PFSK-1 (cell line): ENCODE results near the gene IST1.

Experiments
- FOXP2 ChIP-seq: optimal IDR thresholded peaks from 2 replicates; pipeline ENCODE3; 2011; ENCODE audit warnings: borderline replicate concordance, control low read depth, inconsistent platforms; ENCODE audit not compliant: insufficient read depth; ENCODE audit errors: extremely low read length, extremely low read depth
- POLR2AphosphoS5 ChIP-seq: IDR thresholded peaks from 2 replicates; pipeline ENCODE4 v1.6.1; 2012; ENCODE audit warnings: low read depth, mild to moderate bottlenecking, control low read depth, low read length, moderate library complexity
- SIN3A ChIP-seq: IDR thresholded peaks from 2 replicates; pipeline ENCODE4 v1.6.1; 2012; ENCODE audit warnings: mild to moderate bottlenecking, low read length, moderate library complexity, borderline replicate concordance; ENCODE audit not compliant: insufficient read depth
- TAF1 ChIP-seq: IDR thresholded peaks from 2 replicates; pipeline ENCODE4 v1.6.1; 2012; ENCODE audit warnings: low read length, control low read depth, borderline replicate concordance; ENCODE audit not compliant: insufficient read depth
- TF ChIP-seq, protein P1 (sequence below), 2 experiments: IDR thresholded peaks; 2 replicates each; pipeline versions ENCODE4 v1.6.1 to v1.8.0; 2011 to 2012; ENCODE audit warnings: low read depth in 2 of 2, low read length in 2 of 2, control low read depth in 1 of 2, inconsistent platforms in 1 of 2, mild to moderate bottlenecking in 1 of 2, moderate library complexity in 1 of 2; ENCODE audit not compliant: insufficient read depth in 1 of 2

Gene IST1

GRCh38 chr16:71954699-71955195 lies 59.4 kb downstream of the IST1 start:
- TF ChIP-seq SIN3A (no peak), POLR2AphosphoS5 (no peak), FOXP2 (no peak), TAF1 (no peak)
- TF ChIP-seq, protein P1, sequence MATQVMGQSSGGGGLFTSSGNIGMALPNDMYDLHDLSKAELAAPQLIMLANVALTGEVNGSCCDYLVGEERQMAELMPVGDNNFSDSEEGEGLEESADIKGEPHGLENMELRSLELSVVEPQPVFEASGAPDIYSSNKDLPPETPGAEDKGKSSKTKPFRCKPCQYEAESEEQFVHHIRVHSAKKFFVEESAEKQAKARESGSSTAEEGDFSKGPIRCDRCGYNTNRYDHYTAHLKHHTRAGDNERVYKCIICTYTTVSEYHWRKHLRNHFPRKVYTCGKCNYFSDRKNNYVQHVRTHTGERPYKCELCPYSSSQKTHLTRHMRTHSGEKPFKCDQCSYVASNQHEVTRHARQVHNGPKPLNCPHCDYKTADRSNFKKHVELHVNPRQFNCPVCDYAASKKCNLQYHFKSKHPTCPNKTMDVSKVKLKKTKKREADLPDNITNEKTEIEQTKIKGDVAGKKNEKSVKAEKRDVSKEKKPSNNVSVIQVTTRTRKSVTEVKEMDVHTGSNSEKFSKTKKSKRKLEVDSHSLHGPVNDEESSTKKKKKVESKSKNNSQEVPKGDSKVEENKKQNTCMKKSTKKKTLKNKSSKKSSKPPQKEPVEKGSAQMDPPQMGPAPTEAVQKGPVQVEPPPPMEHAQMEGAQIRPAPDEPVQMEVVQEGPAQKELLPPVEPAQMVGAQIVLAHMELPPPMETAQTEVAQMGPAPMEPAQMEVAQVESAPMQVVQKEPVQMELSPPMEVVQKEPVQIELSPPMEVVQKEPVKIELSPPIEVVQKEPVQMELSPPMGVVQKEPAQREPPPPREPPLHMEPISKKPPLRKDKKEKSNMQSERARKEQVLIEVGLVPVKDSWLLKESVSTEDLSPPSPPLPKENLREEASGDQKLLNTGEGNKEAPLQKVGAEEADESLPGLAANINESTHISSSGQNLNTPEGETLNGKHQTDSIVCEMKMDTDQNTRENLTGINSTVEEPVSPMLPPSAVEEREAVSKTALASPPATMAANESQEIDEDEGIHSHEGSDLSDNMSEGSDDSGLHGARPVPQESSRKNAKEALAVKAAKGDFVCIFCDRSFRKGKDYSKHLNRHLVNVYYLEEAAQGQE (IDR thresholded peaks at IDR 0.05; ENCODE audit: insufficient read depth in 1 of 2, low read depth in 2 of 2, low read length in 2 of 2): no peak

DNA sequence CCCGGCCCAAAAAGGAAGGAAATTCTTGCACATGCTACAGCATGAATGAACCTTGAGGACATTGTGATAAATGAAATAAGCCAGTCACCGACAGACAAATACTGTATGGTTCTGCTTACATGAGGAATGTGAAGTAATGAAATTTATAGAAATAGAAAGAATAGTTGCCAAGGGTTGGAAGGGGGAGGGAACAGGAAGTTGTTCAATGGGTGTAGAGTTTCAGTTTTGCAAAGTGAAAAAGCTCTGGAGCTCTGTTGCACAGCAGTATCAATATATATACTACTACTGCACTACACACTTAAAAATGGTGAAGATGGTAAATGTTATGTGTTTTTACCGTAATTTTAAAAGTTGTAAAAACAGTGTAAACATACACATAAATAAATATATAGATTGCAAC lies 61.2 kb downstream of the IST1 start:
- TF ChIP-seq, protein P1 (IDR thresholded peaks at IDR 0.05; ENCODE audit: insufficient read depth in 1 of 2, low read depth in 2 of 2, low read length in 2 of 2): no peak
- TF ChIP-seq FOXP2 (no peak), SIN3A (no peak), POLR2AphosphoS5 (no peak), TAF1 (no peak)

GRCh38 chr16:71961066-71962039 lies 66.0 kb downstream of the IST1 start:
- TF ChIP-seq SIN3A (no peak), FOXP2 (no peak)
- TF ChIP-seq, protein P1 (IDR thresholded peaks at IDR 0.05; ENCODE audit: insufficient read depth in 1 of 2, low read depth in 2 of 2, low read length in 2 of 2): no peak

- no peak for TF ChIP-seq TAF1
- TF ChIP-seq, protein P1 (IDR thresholded peaks at IDR 0.05; ENCODE audit: insufficient read depth in 1 of 2, low read depth in 2 of 2, low read length in 2 of 2): no peak
These were observed 68.0 kb downstream of the IST1 start for GRCh38 chr16:71963125-71963875.
